Parathyroid adenoma (tissue), 2 donors: ENCODE measurements around the gene LIPF.

Experiments
- H2AFZ ChIP-seq: fragments of 300-600 bp; sonication (generic); one replicate; pipeline ENCODE4 v1.7.0; 2017; ENCODE audit warnings: antibody characterized with exemption, mild to moderate bottlenecking
- H3K27ac ChIP-seq: fragments of 300-600 bp; sonication (generic); one replicate; pipeline ENCODE4 v1.7.0; 2017
- H3K27me3 ChIP-seq: fragments of 300-600 bp; sonication (generic); one replicate; pipeline ENCODE4 v1.7.0; 2017; ENCODE audit warnings: low read length; ENCODE audit not compliant: control insufficient read depth, insufficient read depth
- H3K36me3 ChIP-seq: fragments of 300-600 bp; sonication (generic); one replicate; pipeline ENCODE4 v1.7.0; 2017; ENCODE audit warnings: low read length; ENCODE audit not compliant: control insufficient read depth, insufficient read depth
- H3K4me1 ChIP-seq: fragments of 300-600 bp; sonication (generic); one replicate; pipeline ENCODE4 v1.7.0; 2017; ENCODE audit warnings: control low read depth
- H3K4me2 ChIP-seq: fragments of 300-600 bp; sonication (generic); one replicate; pipeline ENCODE4 v1.7.0; 2017; ENCODE audit warnings: low read length
- H3K4me3 ChIP-seq: fragments of 300-600 bp; sonication (generic); one replicate; pipeline ENCODE4 v1.7.0; 2017; ENCODE audit warnings: low read depth, low read length
- H3K79me2 ChIP-seq: fragments of 300-600 bp; sonication (generic); one replicate; pipeline ENCODE4 v1.7.0; 2017; ENCODE audit warnings: control low read depth
- H3K9ac ChIP-seq: fragments of 300-600 bp; sonication (generic); one replicate; pipeline ENCODE4 v1.7.0; 2017; ENCODE audit warnings: mild to moderate bottlenecking
- H3K9me3 ChIP-seq: fragments of 300-600 bp; sonication (generic); one replicate; pipeline ENCODE4 v1.7.0; 2017; ENCODE audit warnings: low read length; ENCODE audit not compliant: control insufficient read depth
- CTCF ChIP-seq: fragments of 300-600 bp; sonication (generic); IDR thresholded peaks from one replicate; pipeline ENCODE4 v1.7.0; 2017; ENCODE audit warnings: antibody characterized with exemption, mild to moderate bottlenecking
- donor health status: primary hyperparathyroidism.

LIPF gene

GRCh38 chr10:88668465-88668864, 4.2 kb downstream of the LIPF start:
- no peak overlapping the region for H3K4me2 ChIP-seq
- no peaks in the 10 kb centered on the region for H3K36me3 ChIP-seq
- H3K9me3 ChIP-seq, result no peaks in the 10 kb centered on the region
- H3K27ac ChIP-seq, result no peak overlapping the region
- no peak for TF ChIP-seq CTCF
- no peaks in the 10 kb centered on the region for H3K27me3 ChIP-seq
- H2AFZ ChIP-seq, result no peak overlapping the region
- no peaks in the 10 kb centered on the region for H3K79me2 ChIP-seq
- no peaks in the 10 kb centered on the region for H3K4me1 ChIP-seq
- H3K9ac ChIP-seq, result no peak overlapping the region
- H3K4me3 ChIP-seq, result no peak overlapping the region

GRCh38 chr10:88670497-88670896, 6.3 kb downstream of the LIPF start:
- Histone ChIP-seq H3K79me2 (no peaks in the 10 kb centered on the region), H3K4me2 (no peak overlapping the region), H3K4me1 (no peaks in the 10 kb centered on the region), H3K27ac (no peak overlapping the region), H2AFZ (no peak overlapping the region), H3K27me3 (no peaks in the 10 kb centered on the region), H3K36me3 (no peaks in the 10 kb centered on the region), H3K9ac (no peak overlapping the region), H3K9me3 (no peaks in the 10 kb centered on the region), H3K4me3 (no peak overlapping the region)
- TF ChIP-seq CTCF, result no peak

GRCh38 chr10:88672041-88672440, 7.8 kb downstream of the LIPF start:
- Histone ChIP-seq H3K4me3 (no peak overlapping the region), H3K9me3 (no peaks in the 10 kb centered on the region), H3K9ac (no peak overlapping the region), H3K27ac (no peak overlapping the region), H3K27me3 (no peaks in the 10 kb centered on the region), H2AFZ (no peak overlapping the region), H3K4me2 (no peak overlapping the region), H3K4me1 (no peaks in the 10 kb centered on the region), H3K79me2 (no peaks in the 10 kb centered on the region), H3K36me3 (no peaks in the 10 kb centered on the region)
- no peak for TF ChIP-seq CTCF

GRCh38 chr10:88676283-88677060, 12.2 kb downstream of the LIPF start:
- no peak overlapping the region for H3K4me3 ChIP-seq
- no peak overlapping the region for H3K27ac ChIP-seq
- no peaks in the 10 kb centered on the region for H3K27me3 ChIP-seq
- H3K9me3 ChIP-seq, result no peaks in the 10 kb centered on the region
- no peak for TF ChIP-seq CTCF
- H3K4me2 ChIP-seq, result no peak overlapping the region
- H3K79me2 ChIP-seq, result no peaks in the 10 kb centered on the region
- no peaks in the 10 kb centered on the region for H3K36me3 ChIP-seq
- no peak overlapping the region for H2AFZ ChIP-seq
- H3K9ac ChIP-seq, result no peak overlapping the region
- H3K4me1 ChIP-seq, result no peaks in the 10 kb centered on the region

- Histone ChIP-seq H3K9me3 (no peaks in the 10 kb centered on the region), H3K4me1 (no peaks in the 10 kb centered on the region), H2AFZ (no peak overlapping the region), H3K36me3 (no peaks in the 10 kb centered on the region), H3K27ac (no peak overlapping the region), H3K4me3 (no peak overlapping the region), H3K9ac (no peak overlapping the region), H3K4me2 (no peak overlapping the region), H3K27me3 (no peaks in the 10 kb centered on the region), H3K79me2 (no peaks in the 10 kb centered on the region)
- no peak for TF ChIP-seq CTCF
Measured at GRCh38 chr10:88680958-88681357, 16.7 kb downstream of the LIPF start.
